Neural progenitor cell (in vitro differentiated cells): Measurements from ENCODE around the gene GUCA1A.

Experiments used
- CTCF ChIP-seq: fragments of 200-600 bp; sonication (generic); IDR thresholded peaks from 2 replicates; pipeline ENCODE4 v1.5.1; 2017; ENCODE audit warnings: antibody characterized with exemption, mild to moderate bottlenecking
- EZH2 ChIP-seq: fragments of 200-600 bp; sonication (generic); IDR thresholded peaks from 2 replicates; pipeline ENCODE4 v1.6.1; 2017; ENCODE audit warnings: antibody characterized with exemption, mild to moderate bottlenecking, moderate library complexity
- EZH2phosphoT487 ChIP-seq: fragments of 200-600 bp; sonication (generic); IDR thresholded peaks from 2 replicates; pipeline ENCODE4 v1.6.1; 2017; ENCODE audit warnings: antibody characterized with exemption

GRCh38 chr6:42140756-42141602, 32.2 kb upstream of the GUCA1A start:
- TF ChIP-seq CTCF (no peak), EZH2 (no peak), EZH2phosphoT487 (no peak)
